Loucy (cell line): ENCODE results near the gene AFF2.

Source experiments
- CTCF ChIP-seq: fragments of 200-600 bp; sonication (generic); conservative IDR thresholded peaks from 2 replicates; pipeline ENCODE4 v1.5.1; 2014; ENCODE audit warnings: mild to moderate bottlenecking, antibody characterized with exemption, low read length
- EZH2phosphoT487 ChIP-seq: fragments of 200-600 bp; IDR thresholded peaks from 2 replicates; pipeline ENCODE4 v1.6.1; 2018; ENCODE audit warnings: antibody characterized with exemption, mild to moderate bottlenecking, moderate library complexity, borderline replicate concordance

- no peak for TF ChIP-seq CTCF
- TF ChIP-seq EZH2phosphoT487 = no peak
These were observed 507.0 kb downstream of the AFF2 start for GRCh38 chrX:149007423-149007822.
